Measurements from ENCODE around the gene RNF7. TPM values are rescaled to one million over a fixed set of nuclear protein-coding genes. Genes with fewer than 3 reads are reported as not detected.
"Not testable (repeated sequence)": the region's sequence is repeated elsewhere in the genome, so short reads cannot be mapped to it uniquely, and the experiment has no call there.

Gene RNF7
- 100 to 1,000 TPM; 135 to 170 (median 139) TPM for total RNA-seq (2021; fragmentation: NEBNext Ultra II Directional; extraction: Animal tissue kit (Norgen Biotek cat#: 25700))
- long read RNA-seq, transcript RNF7-203 (4 exons, 1,036 nt), result minor isoform, 6 of 259 reads
- long read RNA-seq, transcript RNF7-202 (3 exons, 805 nt), result minor isoform, 14 of 259 reads
- long read RNA-seq, transcript RNF7-201 (3 exons, 2,763 nt), result major isoform, 227 of 259 reads
- long read RNA-seq, partial matches to known transcripts, result 5 of 259 reads
- long read RNA-seq, other reads (novel, unspliced or antisense), result 3 of 259 reads

- peak; percentile 92 for DNase-seq
- Mint-ChIP-seq H3K27ac (peak within 1 kb of the TSS; percentile 93), H3K4me1 (ENCODE audit: low read depth) (peaks cover 54% of the 10 kb centered on the region), H3K9me3 (no peaks in the 10 kb centered on the region), H3K4me3 (peak within 1 kb of the TSS; percentile 97), H3K27me3 (ENCODE audit: insufficient read depth) (no peaks in the 10 kb centered on the region; the same call in none of the 2 replicates), H3K36me3 (ENCODE audit: low read depth) (peaks cover 5% of the 10 kb centered on the region)
- peak; percentile 96 for TF ChIP-seq CTCF (IDR thresholded peaks at IDR 0.05)
These were observed at the start of gene RNF7 for GRCh38 chr3:141738022-141738890. TSS of gene RNF7 (plus strand) at chr3:141738298. CDS start at chr3:141738342, 44 bp downstream.

- no peak for DNase-seq
- peaks cover 25% of the 10 kb centered on the region for H3K4me1 Mint-ChIP-seq (ENCODE audit: low read depth)
- no peaks in the 10 kb centered on the region for H3K27me3 Mint-ChIP-seq (ENCODE audit: insufficient read depth)
- no peak for TF ChIP-seq CTCF (IDR thresholded peaks at IDR 0.05)
- no peaks in the 10 kb centered on the region for H3K9me3 Mint-ChIP-seq
- no peaks in the 10 kb centered on the region for H3K36me3 Mint-ChIP-seq (ENCODE audit: low read depth)
- 0 out of 2 replicates have a peak overlapping the region, but pooled peaks have one; percentile 13 for H3K4me3 Mint-ChIP-seq
- peak overlapping the region; percentile 60 for H3K27ac Mint-ChIP-seq
These were observed 47.5 kb upstream of the RNF7 start for GRCh38 chr3:141690431-141691072.

GRCh38 chr3:141691471-141691870, 46.6 kb upstream of the RNF7 start:
- H3K4me3 Mint-ChIP-seq; H3K36me3 Mint-ChIP-seq (ENCODE audit: low read depth); DNase-seq; H3K27ac Mint-ChIP-seq; H3K9me3 Mint-ChIP-seq; H3K27me3 Mint-ChIP-seq (ENCODE audit: insufficient read depth): not testable (repeated sequence)
- peaks cover 17% of the 10 kb centered on the region for H3K4me1 Mint-ChIP-seq (ENCODE audit: low read depth)

- H3K27ac Mint-ChIP-seq; DNase-seq; H3K27me3 Mint-ChIP-seq (ENCODE audit: insufficient read depth); H3K36me3 Mint-ChIP-seq (ENCODE audit: low read depth); H3K9me3 Mint-ChIP-seq; H3K4me3 Mint-ChIP-seq: not testable (repeated sequence)
- H3K4me1 Mint-ChIP-seq (ENCODE audit: low read depth), result peaks cover 10% of the 10 kb centered on the region
These were observed 45.1 kb upstream of the RNF7 start for GRCh38 chr3:141692973-141693372.

- Mint-ChIP-seq H3K4me3 (no peak overlapping the region), H3K27ac (no peak overlapping the region), H3K36me3 (ENCODE audit: low read depth) (no peaks in the 10 kb centered on the region), H3K9me3 (no peaks in the 10 kb centered on the region), H3K4me1 (ENCODE audit: low read depth) (no peaks in the 10 kb centered on the region), H3K27me3 (ENCODE audit: insufficient read depth) (no peaks in the 10 kb centered on the region; the same call in none of the 2 replicates)
- DNase-seq, result no peak
- TF ChIP-seq CTCF (IDR thresholded peaks at IDR 0.05), result no peak
These were observed 38.8 kb upstream of the RNF7 start for GRCh38 chr3:141699324-141699723.

- no peak overlapping the region for H3K27ac Mint-ChIP-seq
- no peaks in the 10 kb centered on the region for H3K36me3 Mint-ChIP-seq (ENCODE audit: low read depth)
- no peaks in the 10 kb centered on the region for H3K4me1 Mint-ChIP-seq (ENCODE audit: low read depth)
- no peaks in the 10 kb centered on the region for H3K9me3 Mint-ChIP-seq
- no peaks in the 10 kb centered on the region; the same call in none of the 2 replicates for H3K27me3 Mint-ChIP-seq (ENCODE audit: insufficient read depth)
- no peak for TF ChIP-seq CTCF (IDR thresholded peaks at IDR 0.05)
- no peak for DNase-seq
- no peak overlapping the region for H3K4me3 Mint-ChIP-seq
These were observed 38.2 kb upstream of the RNF7 start for GRCh38 chr3:141699897-141700296.

GRCh38 chr3:141703367-141703766, 34.7 kb upstream of the RNF7 start:
- H3K27ac Mint-ChIP-seq; H3K36me3 Mint-ChIP-seq (ENCODE audit: low read depth); DNase-seq; H3K27me3 Mint-ChIP-seq (ENCODE audit: insufficient read depth); H3K9me3 Mint-ChIP-seq; H3K4me3 Mint-ChIP-seq: not testable (repeated sequence)
- H3K4me1 Mint-ChIP-seq (ENCODE audit: low read depth), result peaks cover 21% of the 10 kb centered on the region

All from HFFc6 (cell line).